OCI-LY7 (cell line): ENCODE results near the gene MRPL23.

ENCODE experiments used
- CTCF ChIP-seq: fragments of 200-600 bp; sonication (generic); conservative IDR thresholded peaks from 2 replicates; pipeline ENCODE4 v1.5.1; 2014; ENCODE audit warnings: mild to moderate bottlenecking, antibody characterized with exemption, low read length, moderate library complexity, mixed read lengths
- EZH2phosphoT487 ChIP-seq: fragments of 200-600 bp; sonication (generic); IDR thresholded peaks from 2 replicates; pipeline ENCODE4 v1.6.1; 2018; ENCODE audit warnings: low read depth, borderline replicate concordance, mild to moderate bottlenecking, mixed run types, antibody characterized with exemption, low read length, moderate library complexity, mixed read lengths

GRCh38 chr11:1943977-1944376 is 3.2 kb upstream of the MRPL23 start:
- no peak for TF ChIP-seq CTCF
- TF ChIP-seq EZH2phosphoT487 = no peak
